ENCODE results near the gene NEURL1B. TPM values are rescaled to one million over a fixed set of nuclear protein-coding genes. Genes with fewer than 3 reads are reported as not detected.

The NEURL1B gene
- total and polyA plus RNA-seq, 10 of the 15 experiments (the other 5 are each of a cell fraction or from before 2014, with no cell fraction given): 0.04 to 0.28 (median 0.05) TPM; not detected in 4

DNA sequence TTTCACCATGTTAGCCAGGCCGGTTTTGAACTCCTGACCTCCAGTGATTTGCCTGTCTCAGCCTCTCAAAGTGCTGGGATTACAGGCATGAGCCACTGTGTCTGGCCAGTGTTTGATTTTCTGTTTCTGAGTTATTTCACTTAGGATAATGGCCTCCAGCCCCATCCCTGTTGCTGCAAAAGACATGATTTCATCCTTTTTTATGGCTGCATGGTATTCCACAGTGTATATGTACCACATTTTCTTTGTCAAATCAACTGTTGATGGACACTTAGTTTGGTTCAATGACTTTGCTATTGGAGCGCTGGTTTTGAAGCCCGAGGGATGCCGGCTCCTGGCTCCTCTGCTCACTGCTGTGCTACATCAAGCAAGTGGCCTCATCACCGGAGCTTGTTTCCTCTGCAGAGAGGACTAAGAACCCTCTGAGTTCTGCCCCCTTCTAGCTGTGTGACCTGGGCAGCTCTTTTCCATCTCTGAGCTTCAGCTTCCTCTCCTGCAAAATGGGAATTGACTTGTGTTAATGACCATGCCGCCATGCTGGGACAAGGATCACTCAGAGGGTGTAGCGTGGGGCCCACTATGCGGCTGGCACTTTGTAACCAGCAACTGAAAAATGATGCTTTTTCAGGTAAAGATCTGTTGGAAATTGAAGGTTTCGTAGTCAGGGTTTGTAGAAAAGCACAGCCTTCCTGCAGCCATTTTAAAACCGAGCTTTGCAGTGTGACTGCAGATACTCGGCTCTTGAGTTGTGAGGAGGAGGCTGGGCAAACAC is 4.6 kb upstream of the NEURL1B start:
- Histone ChIP-seq H3K79me2 (ENCODE audit: control insufficient read depth, insufficient read depth, low read length) (no peaks in the 10 kb centered on the region), H4K20me1 (ENCODE audit: control insufficient read depth, insufficient read depth) (no peaks in the 10 kb centered on the region), H3K9ac (ENCODE audit: control insufficient read depth, insufficient read depth, low read length) (no peak overlapping the region), H2AFZ (ENCODE audit: control insufficient read depth, low read depth, low read length) (no peak overlapping the region), H3K4me3 (no peak overlapping the region), H3K27me3 (replicated peaks in 1 of 2; ENCODE audit: control insufficient read depth in 2 of 2, insufficient read depth in 2 of 2, low read length in 1 of 2) (peaks cover under 1 to 7% of the 10 kb centered on the region in 2 experiments; a peak in 3 of 4 replicates), H3K4me1 (ENCODE audit: control insufficient read depth, insufficient read depth, low read length) (no peaks in the 10 kb centered on the region), H3K9me3 (replicated peaks; ENCODE audit: control insufficient read depth, insufficient read depth, low read length) (no peaks in the 10 kb centered on the region), H3K36me3 (ENCODE audit: control insufficient read depth in 2 of 2, insufficient read depth in 2 of 2, low read length in 1 of 2) (no peaks in the 10 kb centered on the region), H3K4me2 (ENCODE audit: control insufficient read depth, insufficient read depth) (no peak overlapping the region), H3K27ac (ENCODE audit: control insufficient read depth, insufficient read depth) (no peak overlapping the region)
- intact Hi-C loops (cut with micrococcal nuclease; ENCODE audit: unreplicated experiment): no loop called here
- 54% methylated on average over 11 of the region's 11 CpGs for WGBS (ENCODE audit: insufficient coverage, insufficient replicate concordance, low lambda C conversion rate, missing lambda C conversion rate)
- ATAC-seq (no peak), DNase-seq (ENCODE audit: low read depth, low spot score) (no peak), FAIRE-seq (no peak)
- ChIA-PET CTCF (no interaction called here), SMC1A (ENCODE audit: uncharacterized antibody, unreplicated experiment) (no interaction called here), POLR2A (no interaction called here), RAD21 (ENCODE audit: unreplicated experiment) (no interaction called here)
- in situ Hi-C loops (cut with MboI): no loop called here
- BruUV-seq (replicated peaks): no TSS peak
- no peak for TF ChIP-seq CREM (IDR thresholded peaks at IDR 0.05; ENCODE audit: low read depth)
- TF ChIP-seq, protein P1, sequence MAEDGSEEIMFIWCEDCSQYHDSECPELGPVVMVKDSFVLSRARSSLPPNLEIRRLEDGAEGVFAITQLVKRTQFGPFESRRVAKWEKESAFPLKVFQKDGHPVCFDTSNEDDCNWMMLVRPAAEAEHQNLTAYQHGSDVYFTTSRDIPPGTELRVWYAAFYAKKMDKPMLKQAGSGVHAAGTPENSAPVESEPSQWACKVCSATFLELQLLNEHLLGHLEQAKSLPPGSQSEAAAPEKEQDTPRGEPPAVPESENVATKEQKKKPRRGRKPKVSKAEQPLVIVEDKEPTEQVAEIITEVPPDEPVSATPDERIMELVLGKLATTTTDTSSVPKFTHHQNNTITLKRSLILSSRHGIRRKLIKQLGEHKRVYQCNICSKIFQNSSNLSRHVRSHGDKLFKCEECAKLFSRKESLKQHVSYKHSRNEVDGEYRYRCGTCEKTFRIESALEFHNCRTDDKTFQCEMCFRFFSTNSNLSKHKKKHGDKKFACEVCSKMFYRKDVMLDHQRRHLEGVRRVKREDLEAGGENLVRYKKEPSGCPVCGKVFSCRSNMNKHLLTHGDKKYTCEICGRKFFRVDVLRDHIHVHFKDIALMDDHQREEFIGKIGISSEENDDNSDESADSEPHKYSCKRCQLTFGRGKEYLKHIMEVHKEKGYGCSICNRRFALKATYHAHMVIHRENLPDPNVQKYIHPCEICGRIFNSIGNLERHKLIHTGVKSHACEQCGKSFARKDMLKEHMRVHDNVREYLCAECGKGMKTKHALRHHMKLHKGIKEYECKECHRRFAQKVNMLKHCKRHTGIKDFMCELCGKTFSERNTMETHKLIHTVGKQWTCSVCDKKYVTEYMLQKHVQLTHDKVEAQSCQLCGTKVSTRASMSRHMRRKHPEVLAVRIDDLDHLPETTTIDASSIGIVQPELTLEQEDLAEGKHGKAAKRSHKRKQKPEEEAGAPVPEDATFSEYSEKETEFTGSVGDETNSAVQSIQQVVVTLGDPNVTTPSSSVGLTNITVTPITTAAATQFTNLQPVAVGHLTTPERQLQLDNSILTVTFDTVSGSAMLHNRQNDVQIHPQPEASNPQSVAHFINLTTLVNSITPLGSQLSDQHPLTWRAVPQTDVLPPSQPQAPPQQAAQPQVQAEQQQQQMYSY (CRISPR knock-in tag; IDR thresholded peaks at IDR 0.05): no peak
- TF ChIP-seq HCFC1 (IDR thresholded peaks at IDR 0.05; ENCODE audit: low read length): no peak
- TF ChIP-seq, protein P2, sequence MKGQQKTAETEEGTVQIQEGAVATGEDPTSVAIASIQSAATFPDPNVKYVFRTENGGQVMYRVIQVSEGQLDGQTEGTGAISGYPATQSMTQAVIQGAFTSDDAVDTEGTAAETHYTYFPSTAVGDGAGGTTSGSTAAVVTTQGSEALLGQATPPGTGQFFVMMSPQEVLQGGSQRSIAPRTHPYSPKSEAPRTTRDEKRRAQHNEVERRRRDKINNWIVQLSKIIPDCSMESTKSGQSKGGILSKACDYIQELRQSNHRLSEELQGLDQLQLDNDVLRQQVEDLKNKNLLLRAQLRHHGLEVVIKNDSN (IDR thresholded peaks at IDR 0.05; ENCODE audit: borderline replicate concordance, extremely low read length, insufficient read depth, low read depth, low read length): no peak
- TF ChIP-seq, protein P3, sequence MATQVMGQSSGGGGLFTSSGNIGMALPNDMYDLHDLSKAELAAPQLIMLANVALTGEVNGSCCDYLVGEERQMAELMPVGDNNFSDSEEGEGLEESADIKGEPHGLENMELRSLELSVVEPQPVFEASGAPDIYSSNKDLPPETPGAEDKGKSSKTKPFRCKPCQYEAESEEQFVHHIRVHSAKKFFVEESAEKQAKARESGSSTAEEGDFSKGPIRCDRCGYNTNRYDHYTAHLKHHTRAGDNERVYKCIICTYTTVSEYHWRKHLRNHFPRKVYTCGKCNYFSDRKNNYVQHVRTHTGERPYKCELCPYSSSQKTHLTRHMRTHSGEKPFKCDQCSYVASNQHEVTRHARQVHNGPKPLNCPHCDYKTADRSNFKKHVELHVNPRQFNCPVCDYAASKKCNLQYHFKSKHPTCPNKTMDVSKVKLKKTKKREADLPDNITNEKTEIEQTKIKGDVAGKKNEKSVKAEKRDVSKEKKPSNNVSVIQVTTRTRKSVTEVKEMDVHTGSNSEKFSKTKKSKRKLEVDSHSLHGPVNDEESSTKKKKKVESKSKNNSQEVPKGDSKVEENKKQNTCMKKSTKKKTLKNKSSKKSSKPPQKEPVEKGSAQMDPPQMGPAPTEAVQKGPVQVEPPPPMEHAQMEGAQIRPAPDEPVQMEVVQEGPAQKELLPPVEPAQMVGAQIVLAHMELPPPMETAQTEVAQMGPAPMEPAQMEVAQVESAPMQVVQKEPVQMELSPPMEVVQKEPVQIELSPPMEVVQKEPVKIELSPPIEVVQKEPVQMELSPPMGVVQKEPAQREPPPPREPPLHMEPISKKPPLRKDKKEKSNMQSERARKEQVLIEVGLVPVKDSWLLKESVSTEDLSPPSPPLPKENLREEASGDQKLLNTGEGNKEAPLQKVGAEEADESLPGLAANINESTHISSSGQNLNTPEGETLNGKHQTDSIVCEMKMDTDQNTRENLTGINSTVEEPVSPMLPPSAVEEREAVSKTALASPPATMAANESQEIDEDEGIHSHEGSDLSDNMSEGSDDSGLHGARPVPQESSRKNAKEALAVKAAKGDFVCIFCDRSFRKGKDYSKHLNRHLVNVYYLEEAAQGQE (IDR thresholded peaks at IDR 0.05; ENCODE audit: low read depth, low read length): no peak
- TF ChIP-seq, protein P4, sequence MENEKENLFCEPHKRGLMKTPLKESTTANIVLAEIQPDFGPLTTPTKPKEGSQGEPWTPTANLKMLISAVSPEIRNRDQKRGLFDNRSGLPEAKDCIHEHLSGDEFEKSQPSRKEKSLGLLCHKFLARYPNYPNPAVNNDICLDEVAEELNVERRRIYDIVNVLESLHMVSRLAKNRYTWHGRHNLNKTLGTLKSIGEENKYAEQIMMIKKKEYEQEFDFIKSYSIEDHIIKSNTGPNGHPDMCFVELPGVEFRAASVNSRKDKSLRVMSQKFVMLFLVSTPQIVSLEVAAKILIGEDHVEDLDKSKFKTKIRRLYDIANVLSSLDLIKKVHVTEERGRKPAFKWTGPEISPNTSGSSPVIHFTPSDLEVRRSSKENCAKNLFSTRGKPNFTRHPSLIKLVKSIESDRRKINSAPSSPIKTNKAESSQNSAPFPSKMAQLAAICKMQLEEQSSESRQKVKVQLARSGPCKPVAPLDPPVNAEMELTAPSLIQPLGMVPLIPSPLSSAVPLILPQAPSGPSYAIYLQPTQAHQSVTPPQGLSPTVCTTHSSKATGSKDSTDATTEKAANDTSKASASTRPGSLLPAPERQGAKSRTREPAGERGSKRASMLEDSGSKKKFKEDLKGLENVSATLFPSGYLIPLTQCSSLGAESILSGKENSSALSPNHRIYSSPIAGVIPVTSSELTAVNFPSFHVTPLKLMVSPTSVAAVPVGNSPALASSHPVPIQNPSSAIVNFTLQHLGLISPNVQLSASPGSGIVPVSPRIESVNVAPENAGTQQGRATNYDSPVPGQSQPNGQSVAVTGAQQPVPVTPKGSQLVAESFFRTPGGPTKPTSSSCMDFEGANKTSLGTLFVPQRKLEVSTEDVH (IDR thresholded peaks at IDR 0.05; ENCODE audit: low read depth, partially characterized antibody): no peak
- TF ChIP-seq, protein P5, sequence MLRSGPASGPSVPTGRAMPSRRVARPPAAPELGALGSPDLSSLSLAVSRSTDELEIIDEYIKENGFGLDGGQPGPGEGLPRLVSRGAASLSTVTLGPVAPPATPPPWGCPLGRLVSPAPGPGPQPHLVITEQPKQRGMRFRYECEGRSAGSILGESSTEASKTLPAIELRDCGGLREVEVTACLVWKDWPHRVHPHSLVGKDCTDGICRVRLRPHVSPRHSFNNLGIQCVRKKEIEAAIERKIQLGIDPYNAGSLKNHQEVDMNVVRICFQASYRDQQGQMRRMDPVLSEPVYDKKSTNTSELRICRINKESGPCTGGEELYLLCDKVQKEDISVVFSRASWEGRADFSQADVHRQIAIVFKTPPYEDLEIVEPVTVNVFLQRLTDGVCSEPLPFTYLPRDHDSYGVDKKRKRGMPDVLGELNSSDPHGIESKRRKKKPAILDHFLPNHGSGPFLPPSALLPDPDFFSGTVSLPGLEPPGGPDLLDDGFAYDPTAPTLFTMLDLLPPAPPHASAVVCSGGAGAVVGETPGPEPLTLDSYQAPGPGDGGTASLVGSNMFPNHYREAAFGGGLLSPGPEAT (IDR thresholded peaks at IDR 0.05; ENCODE audit: low read depth): no peak
- no peak for TF ChIP-seq RB1 (IDR thresholded peaks at IDR 0.05; ENCODE audit: borderline replicate concordance)
- no peak for TF ChIP-seq KDM1A (IDR thresholded peaks at IDR 0.05; ENCODE audit: borderline replicate concordance)
- TF ChIP-seq YY1 (IDR thresholded peaks at IDR 0.05; ENCODE audit: low read depth, low read length): no peak
